HG03039 (cell line): ENCODE measurements around the gene ALKBH5.
A peak's percentile ranks its signal among the peaks of the same experiment; 100 is the strongest.

Experiments used
- ATAC-seq: cut with Tn5 transposase; IDR thresholded peaks from one replicate; pipeline ENCODE4 v1.9.1; 2021; ENCODE audit warnings: mild to moderate bottlenecking, moderate library complexity; ENCODE audit not compliant: unreplicated experiment

The ALKBH5 gene

DNA sequence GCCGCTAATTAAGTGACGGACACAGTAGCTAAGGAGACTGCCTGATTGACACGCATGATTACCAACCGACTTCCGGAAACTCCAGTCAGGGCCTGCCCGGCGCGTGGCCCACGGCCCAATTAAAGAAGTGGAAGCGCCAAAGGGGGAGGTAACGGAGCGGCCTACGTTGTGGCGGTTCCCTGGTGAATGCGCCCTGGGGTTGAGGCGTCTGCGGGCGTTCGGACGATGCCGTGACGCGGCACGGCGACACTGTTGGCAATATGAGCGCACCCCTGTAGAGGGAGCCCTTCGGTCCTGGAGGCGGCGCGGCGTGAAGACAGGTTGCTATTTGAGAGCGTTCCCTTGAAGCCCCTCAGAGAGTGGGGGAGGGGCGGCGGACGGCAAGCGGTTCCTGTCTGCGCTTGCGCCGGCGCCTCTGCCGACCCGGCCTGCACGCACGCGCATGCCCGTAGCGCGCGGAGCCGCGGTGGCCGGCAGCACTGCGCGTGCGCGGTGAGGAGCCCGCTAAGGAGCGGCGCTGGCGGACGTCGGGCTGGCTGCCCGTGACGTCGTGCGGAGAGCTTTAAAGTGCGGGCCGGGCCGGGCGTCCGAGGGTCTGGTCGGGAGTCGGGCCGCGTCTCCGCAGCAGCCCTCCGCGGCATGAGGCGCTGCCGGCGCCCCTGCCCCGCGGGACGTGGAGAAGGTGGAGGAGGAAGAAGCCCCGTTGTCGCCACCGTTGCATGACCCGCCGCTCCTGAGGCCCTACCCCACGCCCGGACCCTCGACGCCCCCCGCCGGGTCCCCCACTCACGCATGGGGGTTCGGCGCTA is at the start of gene ALKBH5:
Gene ALKBH5 (plus strand): TSS at position 495 of the 809 bp plus-strand sequence. CDS start 416 bp downstream, outside the sequence.
- ATAC-seq, result peak; percentile 74

DNA sequence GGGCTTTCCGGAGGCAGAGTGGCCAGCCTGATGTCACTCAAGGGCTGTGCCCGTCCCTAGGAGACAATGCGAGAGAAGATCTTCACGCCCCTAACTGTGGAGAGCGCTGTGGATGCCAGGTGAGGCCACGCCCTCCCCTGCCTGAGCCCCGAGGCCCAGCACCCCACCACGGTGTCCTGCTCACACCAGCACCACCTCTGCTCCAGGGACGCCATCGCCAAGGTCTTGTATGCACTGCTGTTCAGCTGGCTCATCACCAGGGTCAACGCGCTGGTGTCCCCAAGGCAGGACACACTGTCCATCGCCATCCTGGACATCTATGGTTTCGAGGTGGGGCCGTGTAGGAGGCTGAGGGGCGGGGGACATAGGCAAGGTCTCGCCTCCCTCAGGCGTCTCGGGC is 47.3 kb upstream of the ALKBH5 start:
- no peak for ATAC-seq

DNA sequence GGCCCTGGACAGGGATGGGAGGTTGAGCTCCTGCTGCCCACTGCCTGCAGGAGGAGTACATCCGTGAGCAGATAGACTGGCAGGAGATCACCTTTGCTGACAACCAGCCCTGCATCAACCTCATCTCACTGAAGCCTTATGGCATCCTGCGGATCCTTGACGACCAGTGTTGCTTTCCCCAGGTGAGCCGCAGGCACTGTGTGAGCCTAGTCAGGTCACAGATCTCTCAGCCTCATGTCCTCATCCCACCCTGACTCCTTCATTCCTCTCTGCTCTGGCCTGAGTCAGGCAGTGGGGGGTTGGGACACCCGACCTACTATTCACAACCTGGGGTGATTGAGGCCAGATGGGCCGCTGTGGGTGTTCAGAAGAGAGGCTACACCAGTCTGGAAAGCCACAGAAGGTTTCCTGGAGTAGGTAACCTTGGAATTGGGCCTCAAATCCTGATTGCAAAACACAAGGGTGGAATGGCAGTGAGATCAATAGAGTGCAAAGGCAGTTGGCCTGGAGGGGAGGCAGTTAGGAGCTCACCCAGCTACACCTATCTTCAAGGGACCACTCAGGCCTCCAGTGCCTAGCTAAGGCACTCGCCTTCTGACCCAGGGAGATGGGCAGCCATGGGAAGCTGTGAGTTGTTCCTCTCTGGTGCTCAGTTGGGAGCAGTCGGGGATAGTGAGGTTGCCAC is 45.4 kb upstream of the ALKBH5 start:
- no peak for ATAC-seq

DNA sequence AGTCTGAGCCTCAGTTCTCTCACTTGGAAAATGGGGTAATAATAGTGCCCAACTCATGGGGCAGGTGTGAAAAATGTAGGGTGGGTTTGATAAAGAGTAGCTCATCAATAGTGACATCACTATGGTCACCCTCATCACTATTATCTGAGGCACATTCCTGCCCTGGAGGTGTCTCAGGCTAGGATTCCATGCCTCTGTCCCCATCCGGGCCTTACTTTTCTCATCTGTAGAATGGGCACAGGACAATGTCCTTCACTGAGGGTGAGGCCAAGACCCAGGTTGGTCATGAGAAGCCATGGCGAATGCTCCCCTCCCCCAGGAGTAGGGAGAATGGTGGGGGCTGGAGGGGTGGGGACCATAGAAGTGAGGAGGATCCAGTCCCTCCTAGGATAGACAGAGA is 44.5 kb upstream of the ALKBH5 start:
- ATAC-seq, result no peak

DNA sequence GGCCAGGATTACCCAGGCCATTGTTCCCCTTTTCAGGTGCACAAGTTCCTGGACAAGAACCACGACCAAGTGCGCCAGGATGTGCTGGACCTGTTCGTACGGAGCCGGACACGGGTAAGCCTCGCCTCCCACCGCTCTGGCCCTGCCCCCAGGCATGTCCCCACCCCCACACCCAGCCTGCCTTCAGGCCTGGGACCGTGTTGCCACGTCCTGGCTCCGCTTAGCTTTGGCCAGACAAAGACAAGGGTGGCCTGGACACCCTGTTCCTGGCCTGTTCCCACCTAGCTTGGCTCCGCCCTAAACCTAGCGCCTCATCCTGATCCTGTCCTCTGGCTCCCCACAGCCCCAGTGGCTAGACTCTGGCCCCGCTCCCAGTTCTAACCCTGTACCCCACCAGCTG is 44.1 kb upstream of the ALKBH5 start:
- ATAC-seq, result no peak

DNA sequence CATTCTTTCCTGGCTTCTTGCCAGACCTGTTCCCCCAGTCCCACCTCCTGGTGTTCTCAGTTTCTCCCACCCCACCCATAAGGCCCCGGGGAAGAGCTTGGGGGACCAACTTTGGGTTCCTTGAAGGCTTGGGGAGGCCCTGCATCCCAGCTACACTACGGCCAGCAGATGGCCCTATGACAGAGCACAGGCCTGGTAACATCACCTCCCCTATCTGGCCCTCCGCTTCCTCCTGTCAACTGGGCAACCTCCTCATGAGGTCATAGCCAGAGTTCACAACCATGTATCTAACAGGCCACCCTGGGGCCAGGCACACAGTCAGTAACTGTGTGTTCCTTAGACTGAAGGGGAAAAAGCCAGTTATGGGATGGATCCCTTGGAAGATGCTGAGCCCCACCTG is 43.7 kb upstream of the ALKBH5 start:
- no peak for ATAC-seq

DNA sequence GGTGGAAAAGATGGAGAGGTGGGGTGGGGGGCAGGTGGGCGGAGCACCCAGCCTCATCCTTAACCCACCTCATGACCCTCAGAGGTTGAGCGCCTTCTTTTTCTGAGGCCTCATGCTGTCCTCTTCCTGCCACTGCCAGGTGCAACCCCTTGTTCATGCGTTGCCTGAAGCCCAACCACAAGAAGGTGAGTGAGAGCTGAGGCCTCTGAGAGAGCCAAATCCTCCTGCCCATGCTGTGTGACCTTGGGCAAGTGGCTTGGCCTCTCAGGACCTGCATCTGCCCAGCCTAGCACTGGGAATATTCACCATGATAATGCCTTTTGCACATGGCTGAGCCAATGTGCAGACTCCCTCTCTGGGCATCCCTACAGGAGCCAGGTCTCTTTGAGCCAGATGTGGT is 43.0 kb upstream of the ALKBH5 start:
- ATAC-seq, result no peak

DNA sequence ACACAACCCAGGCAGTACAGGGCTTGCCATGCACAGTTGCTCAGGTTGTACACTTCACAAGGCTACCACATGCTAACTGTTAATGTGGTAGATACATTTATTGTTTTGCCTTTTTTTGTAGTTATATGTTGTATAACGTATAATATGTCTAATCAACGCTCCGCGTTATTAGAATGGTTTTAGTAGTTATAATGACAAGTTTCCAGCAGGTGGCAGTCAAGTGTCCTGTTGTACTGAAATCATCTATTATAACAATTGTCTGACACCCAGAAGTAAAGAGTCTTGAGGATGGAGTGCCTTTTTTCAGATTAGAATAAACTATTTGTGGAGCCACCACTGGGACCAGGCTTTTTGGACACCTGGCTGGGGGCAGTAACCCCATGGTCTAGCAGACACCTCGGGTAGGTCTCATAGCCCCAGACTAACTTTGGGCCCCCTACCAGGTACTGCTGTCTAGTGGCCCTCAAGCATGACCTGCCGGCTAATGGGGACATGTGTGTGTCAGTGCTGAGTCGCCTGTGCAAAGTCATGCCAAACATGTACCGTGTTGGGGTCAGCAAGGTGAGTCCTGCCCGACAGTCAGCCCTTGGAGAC is 42.3 kb upstream of the ALKBH5 start:
- no peak for ATAC-seq

DNA sequence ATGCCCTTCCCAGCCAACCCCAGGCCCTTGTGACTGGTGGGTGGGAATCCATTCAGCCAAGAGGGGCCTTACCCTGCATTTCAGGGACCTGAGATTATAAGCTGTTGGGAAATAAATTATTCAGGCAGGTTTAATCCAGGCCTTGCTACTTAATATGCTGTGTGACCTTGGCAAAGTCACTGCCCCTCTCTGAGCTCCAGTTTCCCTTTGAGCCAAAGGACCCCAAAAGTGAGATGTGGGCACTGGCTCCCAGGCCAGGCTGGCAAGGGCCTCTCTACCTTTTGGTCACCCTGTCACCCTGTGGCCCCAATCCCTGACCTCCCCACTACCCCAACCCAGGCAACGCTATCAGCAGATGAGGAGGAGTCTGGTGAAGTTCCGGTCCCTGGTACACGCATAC is 41.2 kb upstream of the ALKBH5 start:
- no peak for ATAC-seq

DNA sequence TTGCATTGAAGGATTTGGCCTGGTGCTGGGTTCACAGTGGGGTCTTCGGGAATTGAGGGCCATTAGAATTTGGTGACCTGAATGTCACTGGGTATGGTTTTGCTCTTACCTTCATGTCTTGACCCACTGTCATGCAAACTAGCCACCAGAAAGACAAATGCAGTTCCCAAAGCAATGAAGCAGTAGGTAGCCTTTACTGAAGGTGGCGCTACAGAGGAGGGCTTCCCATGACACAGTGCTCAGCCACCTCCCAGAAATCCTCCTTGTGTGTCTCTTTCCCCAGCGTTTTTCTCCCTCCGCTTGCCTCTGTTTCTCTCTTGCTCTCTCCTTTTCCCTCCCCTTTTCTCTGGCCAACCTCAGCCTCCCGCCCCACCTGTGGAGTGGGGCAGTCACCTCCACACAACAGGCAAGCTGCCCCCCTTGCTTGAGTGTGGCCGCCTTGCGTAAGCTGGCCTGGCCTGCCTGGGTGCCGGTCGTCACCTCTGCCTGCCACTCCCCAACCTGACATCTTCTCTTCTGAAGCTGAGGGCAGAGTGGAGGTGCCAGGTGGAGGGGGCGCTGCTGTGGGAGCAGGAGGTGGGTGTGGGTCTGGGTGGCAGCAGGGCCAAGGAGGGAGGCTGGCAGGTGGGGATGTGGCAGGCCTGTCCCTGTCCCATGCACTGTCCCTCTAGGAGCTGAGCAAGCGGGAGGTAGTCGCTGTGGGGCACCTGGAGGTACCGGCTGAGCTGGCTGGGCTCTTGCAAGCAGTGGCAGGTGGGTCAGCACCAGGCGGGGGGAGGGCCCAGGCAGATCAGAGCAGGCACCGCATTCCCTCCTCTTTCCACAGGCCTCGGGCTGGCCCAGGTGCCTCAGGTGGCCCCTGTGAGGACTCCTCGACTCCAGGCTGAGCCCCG is 40.3 kb upstream of the ALKBH5 start:
- ATAC-seq, result no peak

DNA sequence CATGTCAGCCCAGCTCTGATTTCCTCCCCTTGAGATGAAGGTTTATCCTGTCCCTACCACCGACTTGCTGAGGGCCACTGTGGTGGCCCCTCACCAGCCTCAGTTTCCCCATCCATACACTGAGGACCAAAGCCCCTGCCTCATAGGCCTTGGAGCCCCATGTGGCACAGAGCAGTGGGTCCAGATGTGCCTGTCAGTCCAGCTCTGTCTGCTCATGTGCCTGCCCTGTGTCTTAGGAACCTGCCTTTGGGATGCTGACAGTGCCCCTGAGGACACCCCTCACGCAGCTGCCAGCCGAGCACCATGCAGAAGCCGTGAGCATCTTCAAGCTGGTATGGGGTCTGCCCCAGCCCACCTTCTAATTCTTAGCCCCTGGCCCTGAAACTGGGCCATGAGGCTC is 39.4 kb upstream of the ALKBH5 start:
- no peak for ATAC-seq

DNA sequence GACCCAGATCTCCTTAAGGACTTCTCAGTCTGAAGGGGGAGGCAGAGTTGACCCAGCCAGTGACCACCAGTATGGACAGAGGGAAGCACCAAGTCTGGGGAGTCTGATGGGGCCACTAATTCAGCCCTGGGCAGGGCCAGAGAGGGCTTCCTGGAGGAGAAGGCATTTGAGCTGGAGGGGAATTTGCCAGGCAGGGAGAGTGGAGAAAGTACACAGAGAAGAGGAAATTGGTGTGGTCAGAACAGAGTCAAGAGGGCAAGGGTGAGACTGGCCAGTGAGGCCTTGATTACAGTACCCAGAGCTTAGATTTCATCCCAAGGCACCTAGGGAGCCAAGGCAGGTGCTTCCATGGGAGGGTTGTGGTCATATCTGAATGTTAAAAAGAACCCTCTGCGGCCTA is 38.8 kb upstream of the ALKBH5 start:
- no peak for ATAC-seq

DNA sequence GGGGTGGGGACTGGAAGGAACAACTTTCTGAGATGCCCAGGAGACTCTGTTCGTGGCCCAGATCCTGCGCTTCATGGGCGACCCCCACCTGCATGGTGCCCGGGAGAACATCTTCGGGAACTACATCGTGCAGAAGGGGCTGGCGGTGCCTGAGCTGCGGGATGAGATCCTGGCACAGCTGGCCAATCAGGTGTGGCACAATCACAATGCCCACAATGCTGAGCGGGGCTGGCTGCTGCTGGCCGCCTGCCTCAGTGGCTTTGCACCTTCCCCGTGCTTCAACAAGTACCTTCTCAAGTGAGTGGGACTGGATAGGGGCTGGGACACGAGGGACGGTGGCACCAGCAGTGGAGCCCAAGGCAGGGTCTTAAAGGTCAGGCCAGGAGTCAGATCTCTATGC is 37.8 kb upstream of the ALKBH5 start:
- ATAC-seq, result no peak

DNA sequence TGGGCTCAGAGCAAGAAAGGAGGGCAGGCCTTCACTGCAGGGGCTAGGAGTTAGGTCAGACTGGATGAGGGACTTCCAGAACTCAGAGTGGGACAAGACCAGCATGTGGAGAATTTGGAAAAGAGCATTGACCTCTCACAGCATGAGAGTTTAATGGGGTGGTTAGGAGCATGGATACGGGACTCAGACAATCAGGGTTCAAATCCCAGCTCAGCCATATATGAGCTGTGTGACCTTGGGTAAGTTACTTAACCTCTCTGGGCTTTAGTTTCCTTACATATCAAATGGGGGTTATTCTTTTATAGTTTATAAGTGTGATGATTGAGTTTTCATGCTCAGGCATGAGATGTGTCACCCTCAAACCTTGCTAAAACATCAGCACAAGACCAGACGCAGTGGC is 37.4 kb upstream of the ALKBH5 start:
- ATAC-seq, result no peak

DNA sequence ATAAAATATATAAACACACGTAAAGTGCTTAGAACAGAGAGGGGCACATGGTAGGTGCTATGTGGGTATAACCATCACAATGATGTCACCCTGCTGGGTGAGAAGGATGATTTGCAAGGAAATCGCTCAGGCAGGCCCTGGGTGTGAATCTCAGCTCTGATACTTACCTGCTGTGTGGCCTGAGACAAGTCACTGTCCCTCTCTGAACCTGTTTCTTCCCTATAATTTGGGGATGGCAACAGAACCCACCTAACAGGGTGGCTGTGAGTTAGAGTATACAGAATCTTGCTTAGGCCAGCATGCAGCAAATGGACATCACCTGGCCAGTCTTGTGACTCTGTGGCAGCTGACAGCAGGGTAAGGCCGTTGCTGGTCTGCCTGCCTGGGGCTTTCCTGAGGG is 36.6 kb upstream of the ALKBH5 start:
- no peak for ATAC-seq

DNA sequence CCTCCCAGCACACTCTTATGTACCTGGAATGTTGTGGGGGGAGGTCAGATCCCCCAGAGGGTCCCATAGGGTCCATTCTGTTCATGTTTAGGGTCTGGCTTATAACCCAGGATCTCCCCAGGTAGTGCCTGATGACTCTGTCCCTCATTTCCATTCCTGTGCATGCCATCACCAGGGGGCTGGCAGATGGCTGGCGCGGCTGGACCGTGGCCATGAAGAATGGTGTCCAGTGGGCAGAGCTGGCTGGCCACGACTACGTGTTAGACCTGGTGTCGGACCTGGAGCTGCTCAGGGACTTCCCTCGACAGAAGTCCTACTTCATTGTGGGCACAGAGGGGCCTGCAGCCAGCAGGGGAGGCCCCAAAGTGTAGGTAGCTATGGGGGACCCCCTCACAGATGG is 35.0 kb upstream of the ALKBH5 start:
- no peak for ATAC-seq

DNA sequence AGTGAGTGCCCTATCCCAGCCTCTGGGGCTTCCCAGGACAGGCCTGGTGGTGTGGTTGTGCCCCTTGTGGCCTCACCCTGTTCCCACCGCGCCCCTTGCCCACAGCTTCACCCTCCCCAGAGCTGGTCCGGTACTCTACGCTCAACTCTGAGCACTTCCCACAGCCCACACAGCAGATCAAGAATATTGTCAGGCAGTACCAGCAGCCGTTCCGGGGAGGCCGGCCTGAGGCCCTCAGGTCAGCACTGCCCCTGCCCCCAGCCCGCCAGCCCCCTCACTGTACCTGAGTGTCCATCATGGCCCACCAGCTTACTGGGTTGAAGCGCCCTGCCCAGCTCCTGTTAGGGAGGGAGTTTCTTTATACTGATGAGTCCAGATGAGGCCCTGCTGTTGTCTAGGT is 32.3 kb upstream of the ALKBH5 start:
- ATAC-seq, result no peak

DNA sequence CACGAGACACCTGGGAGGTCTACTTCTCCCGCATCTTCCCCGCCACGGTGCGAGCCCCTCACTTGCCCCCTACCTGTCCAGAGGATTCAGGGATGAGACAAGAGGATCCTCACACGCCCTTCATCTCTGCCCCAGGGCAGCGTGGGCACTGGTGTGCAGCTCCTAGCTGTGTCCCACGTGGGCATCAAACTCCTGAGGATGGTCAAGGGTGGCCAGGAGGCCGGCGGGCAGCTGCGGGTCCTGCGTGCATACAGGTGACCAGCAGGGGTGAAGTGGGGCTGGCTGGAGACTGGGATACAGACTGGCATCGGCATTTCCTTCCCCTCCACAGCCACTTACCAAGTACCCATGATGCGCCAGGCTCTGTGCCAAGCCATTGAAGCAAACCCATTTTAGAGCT is 28.4 kb upstream of the ALKBH5 start:
- no peak for ATAC-seq

DNA sequence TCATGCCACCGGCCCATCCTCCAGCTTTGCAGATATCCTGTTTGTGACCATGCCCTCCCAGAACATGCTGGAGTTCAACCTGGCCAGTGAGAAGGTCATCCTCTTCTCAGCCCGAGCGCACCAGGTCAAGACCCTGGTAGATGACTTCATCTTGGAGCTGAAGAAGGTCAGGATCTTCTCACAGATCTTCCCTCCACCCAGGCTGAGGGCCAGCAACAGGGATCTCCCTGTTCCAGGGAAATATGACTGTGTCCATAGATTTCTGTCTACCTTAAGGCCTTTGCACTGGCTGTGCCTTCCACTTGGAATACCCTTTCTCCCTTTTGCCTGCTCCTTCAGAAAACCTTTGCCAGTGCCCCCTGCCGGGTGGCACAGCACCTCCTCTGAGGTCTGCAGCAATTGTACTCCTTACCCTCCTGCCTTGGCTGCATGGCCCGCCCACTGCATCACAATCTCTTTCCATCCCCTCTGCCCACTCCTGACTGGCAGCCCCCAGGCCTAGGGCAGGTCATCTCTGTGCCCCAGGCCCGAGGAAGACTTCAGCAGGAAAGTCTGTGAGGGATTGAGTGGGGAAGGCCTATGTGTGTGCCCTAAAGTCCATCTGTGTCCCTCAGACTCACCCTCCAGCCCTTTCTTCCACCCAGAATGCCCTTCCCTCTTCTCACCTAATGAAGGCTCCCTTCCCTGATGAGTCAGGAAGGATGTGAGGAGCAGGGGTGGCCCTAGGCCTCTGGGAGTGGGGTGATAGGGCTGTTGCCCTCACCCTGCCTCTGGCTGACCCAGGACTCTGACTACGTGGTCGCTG is 27.3 kb upstream of the ALKBH5 start:
- no peak for ATAC-seq

DNA sequence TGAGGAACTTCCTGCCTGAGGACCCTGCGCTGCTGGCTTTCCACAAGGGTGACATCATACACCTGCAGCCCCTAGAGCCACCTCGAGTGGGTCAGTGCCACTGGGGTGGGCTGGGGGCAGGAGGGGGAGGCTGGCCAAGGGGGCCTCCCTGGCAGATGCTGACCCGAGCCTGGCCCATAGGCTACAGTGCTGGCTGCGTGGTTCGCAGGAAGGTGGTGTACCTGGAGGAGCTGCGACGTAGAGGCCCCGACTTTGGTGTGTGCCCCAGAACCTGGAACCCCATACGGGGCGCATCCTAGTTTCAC is 26.7 kb upstream of the ALKBH5 start:
- ATAC-seq, result no peak
